Measurements from ENCODE around the gene COA8. TPM values are rescaled to one million over a fixed set of nuclear protein-coding genes. Genes with fewer than 3 reads are reported as not detected.
A peak's percentile ranks its signal among the peaks of the same experiment; 100 is the strongest.

Gene COA8
- total and polyA plus RNA-seq, 2 of the 13 experiments (the other 11 are each of a cell fraction or from before 2014, with no cell fraction given), result 10.9 to 25.1 TPM

GRCh38 chr14:103528587-103529382 lies 34.0 kb upstream of the COA8 start, which contains the start of gene TRMT61A (continued):
- TF ChIP-seq ZNF329 (CRISPR knock-in tag; IDR thresholded peaks at IDR 0.05; ENCODE audit: low read depth) (peak; percentile 59; the same call in 1 of the 2 replicates), EEA1 (CRISPR knock-in tag; IDR thresholded peaks at IDR 0.05; ENCODE audit: borderline replicate concordance) (no peak), CREM (IDR thresholded peaks at IDR 0.05) (peak; percentile 30; the same call in 1 of the 2 replicates), CREM (CRISPR knock-in tag; IDR thresholded peaks at IDR 0.05) (peak; percentile 34; the same call in 1 of the 2 replicates), GRHL1 (CRISPR knock-in tag; conservative IDR thresholded peaks at IDR 0.05) (no peak), SNAPC2 (CRISPR knock-in tag; IDR thresholded peaks at IDR 0.05) (no peak), RXRA (CRISPR knock-in tag; IDR thresholded peaks at IDR 0.05) (no peak), NPAS2 (CRISPR knock-in tag; IDR thresholded peaks at IDR 0.05; ENCODE audit: borderline replicate concordance) (no peak), ZGPAT (CRISPR knock-in tag; IDR thresholded peaks at IDR 0.05) (0 out of 2 replicates have a peak, but pooled peaks have one; percentile 54), HIC2 (CRISPR knock-in tag; IDR thresholded peaks at IDR 0.05; ENCODE audit: low read depth) (no peak), ZNF362 (CRISPR knock-in tag; IDR thresholded peaks at IDR 0.05; ENCODE audit: borderline replicate concordance) (peak; percentile 23; the same call in 1 of the 2 replicates), PRDM15 (CRISPR knock-in tag; IDR thresholded peaks at IDR 0.05) (no peak), DPF2 (CRISPR knock-in tag; IDR thresholded peaks at IDR 0.05; ENCODE audit: borderline replicate concordance, low read depth) (no peak), NR3C1 (CRISPR knock-in tag; IDR thresholded peaks at IDR 0.05) (no peak), MIER3 (CRISPR knock-in tag; IDR thresholded peaks at IDR 0.05; ENCODE audit: borderline replicate concordance) (peak; percentile 33; the same call in 1 of the 2 replicates), ZNF343 (CRISPR knock-in tag; IDR thresholded peaks at IDR 0.05) (no peak), ZBTB20 (CRISPR knock-in tag; IDR thresholded peaks at IDR 0.05; ENCODE audit: borderline replicate concordance, low read depth) (no peak; the same call in 1 of the 2 replicates)

Data from HepG2 (cell line).